Spleen (tissue), 11 donors: ENCODE data around the gene SLC9A6. TPM values are rescaled to one million over a fixed set of nuclear protein-coding genes. Genes with fewer than 3 reads are reported as not detected.

Source experiments
- DNase-seq: peaks from one replicate; pipeline ENCODE4 v3.0.0-alpha.2; 2020
- H3K27ac ChIP-seq, 8 donors: fragments of 200-600 bp; sonication (generic) in 7 of 8; 1 replicate in 4 of 8; 2 replicates in 4 of 8; pipeline versions ENCODE4 v1.5.0 to v1.8.0; 2016 to 2021; ENCODE audit warnings: inconsistent platforms in 4 of 8, mild to moderate bottlenecking in 4 of 8, moderate library complexity in 1 of 8
- H3K27me3 ChIP-seq, 7 donors: fragments of 200-600 bp; sonication (generic) in 6 of 7; replicated peaks in 1 of 7; 1 replicate in 4 of 7; 2 replicates in 3 of 7; pipeline versions ENCODE4 v1.5.0 to v1.8.0; 2016 to 2021; ENCODE audit warnings: inconsistent platforms in 3 of 7, mild to moderate bottlenecking in 1 of 7
- H3K36me3 ChIP-seq, 6 donors: fragments of 200-600 bp; sonication (generic) in 5 of 6; 1 replicate in 4 of 6; 2 replicates in 2 of 6; pipeline versions ENCODE4 v1.5.0 to v1.8.0; 2016 to 2021; ENCODE audit warnings: inconsistent platforms in 2 of 6
- H3K4me1 ChIP-seq, 6 donors: fragments of 200-600 bp; sonication (generic) in 5 of 6; 1 replicate in 3 of 6; 2 replicates in 3 of 6; pipeline versions ENCODE4 v1.5.0 to v1.8.0; 2016 to 2021; ENCODE audit warnings: inconsistent platforms in 3 of 6
- H3K4me3 ChIP-seq, 8 donors: fragments of 200-600 bp; sonication (generic) in 7 of 8; 1 replicate in 4 of 8; 2 replicates in 4 of 8; pipeline versions ENCODE4 v1.5.0 to v1.8.0; 2016 to 2021; ENCODE audit warnings: inconsistent platforms in 4 of 8, mild to moderate bottlenecking in 4 of 8, moderate library complexity in 2 of 8
- H3K9me3 ChIP-seq, 8 donors: fragments of 200-600 bp; sonication (generic) in 7 of 8; 1 replicate in 4 of 8; 2 replicates in 4 of 8; pipeline versions ENCODE4 v1.5.0 to v1.8.0; 2016 to 2021; ENCODE audit warnings: inconsistent platforms in 4 of 8
- CTCF ChIP-seq, 11 experiments: fragments of 200-600 bp in 7 of 11; fragments of 450-650 bp in 4 of 11; sonication (generic) in 4 of 11; IDR thresholded peaks in 8 of 11; conservative IDR thresholded peaks in 3 of 11; 1 replicate in 7 of 11; 2 replicates in 4 of 11; pipeline versions ENCODE4 v1.4.0 to v1.8.0; 2016 to 2021; ENCODE audit warnings: antibody characterized with exemption in 11 of 11, inconsistent platforms in 4 of 11, mild to moderate bottlenecking in 1 of 11
- POLR2A ChIP-seq, 3 donors: fragments of 450-650 bp; IDR thresholded peaks; one replicate each; pipeline ENCODE4 v1.5.1; 2017; ENCODE audit warnings: antibody characterized with exemption in 3 of 3, mild to moderate bottlenecking in 1 of 3
- POLR2AphosphoS5 ChIP-seq, 3 donors: sonication (generic); formaldehyde crosslinking; IDR thresholded peaks; one replicate each; pipeline ENCODE4 v1.5.1; 2017; ENCODE audit warnings: antibody characterized with exemption in 3 of 3
- whole genome bisulfite sequencing, 5 donors: extraction: QIAGEN DNeasy Blood & Tissue Kit in 3 of 5; methylation state at CpG; one replicate each; pipeline versions ENCODE4 v1.1.5 to v1.1.7; 2013 to 2018; 5-methylcytosine and 5-hydroxymethylcytosine counted together
- intact Hi-C: fragments of 100-400 bp; cut with DNase I; formaldehyde crosslinking; loops from one replicate; pipeline ENCODE4 v1.15.0; 2023; ENCODE audit warnings: low total_unique reads
- polyA plus RNA-seq, 3 donors: library from polyadenylated mRNA; stranded (reverse); fragments of 200-250 nt; gene quantifications; one replicate each; pipeline ENCODE4 v1.2.1, GENCODE V29; 2013
- total RNA-seq, 7 donors: library from RNA; depleted of rRNA in 3 of 7; stranded (reverse); fragments of >200 nt in 3 of 7; fragmentation: NEBNext Ultra II Directional in 4 of 7; extraction: Animal tissue kit (Norgen Biotek cat#: 25700) in 4 of 7; gene quantifications; one replicate each; pipeline versions ENCODE4 v1.1.0 to v1.2.1, GENCODE V29; 2016 to 2021
- donor health status: healthy with polysubstance abuse.
- donor health status: DM: no; HTN: no; CAD: no; lungs with moderate emphysema.
- donor health status: DM: no; HTN: no; CAD: no.
- donor health status: Bipolar disorder and iron deficiency.
- donor health status: healthy.
- donor health status: DM: no; HTN: no; CAD: no.
- donor health status: DM: yes; HTN: yes; CAD: no.

The SLC9A6 gene
- total and polyA plus RNA-seq, 10 donors: 6.2 to 19.9 (median 13.3) TPM

GRCh38 chrX:136031626-136032025 is 46.4 kb downstream of the SLC9A6 start:
- WGBS, 5 donors: 75 to 96% (median 86%) methylated on average over 5 of the region's 5 CpGs
- intact Hi-C loops: no loop called here
- no peaks in the 10 kb centered on the region for H3K9me3 ChIP-seq
- H3K36me3 ChIP-seq: peaks cover 0 to 42% (median 0%) of the 10 kb centered on the region in 6 donors
- no peaks in the 10 kb centered on the region for H3K27me3 ChIP-seq
- peak overlapping the region in 3 of 8 donors; percentile 27 to 60 (median 33) for H3K27ac ChIP-seq
- no peak overlapping the region for H3K4me3 ChIP-seq
- no peaks in the 10 kb centered on the region for H3K4me1 ChIP-seq
- TF ChIP-seq POLR2AphosphoS5 (IDR thresholded peaks at IDR 0.05): no peak
- TF ChIP-seq POLR2A (IDR thresholded peaks at IDR 0.05): no peak
- no peak for TF ChIP-seq CTCF (IDR thresholded peaks at IDR 0.05 in 8 of 11, conservative IDR thresholded peaks at IDR 0.05 in 3 of 11)
- DNase-seq: no peak

DNA sequence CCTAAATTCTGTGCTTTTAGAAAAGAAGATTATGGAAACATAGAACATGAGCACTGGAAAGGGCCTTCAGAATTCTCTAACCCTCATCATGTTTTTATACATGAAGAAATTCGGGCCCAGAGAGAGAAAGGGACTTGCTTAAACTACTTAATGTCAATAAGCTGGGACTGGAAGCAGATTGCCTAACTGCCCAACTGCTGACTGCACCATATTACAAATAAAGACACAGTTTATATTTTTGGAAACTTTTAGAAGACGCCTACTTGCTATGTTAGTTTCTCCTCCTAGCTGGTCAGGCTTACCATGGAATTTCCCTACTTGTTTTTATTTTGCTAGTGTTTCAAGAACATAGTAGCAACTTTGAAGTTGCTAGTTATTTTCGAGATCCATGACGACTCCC is 47.1 kb downstream of the SLC9A6 start:
- TF ChIP-seq POLR2AphosphoS5 (IDR thresholded peaks at IDR 0.05): no peak
- TF ChIP-seq CTCF (IDR thresholded peaks at IDR 0.05 in 8 of 11, conservative IDR thresholded peaks at IDR 0.05 in 3 of 11): no peak
- TF ChIP-seq POLR2A (IDR thresholded peaks at IDR 0.05): no peak
- Histone ChIP-seq H3K9me3 (no peaks in the 10 kb centered on the region), H3K27ac (peak overlapping the region in 4 of 8 donors; percentile 24 to 34 (median 30)), H3K27me3 (no peaks in the 10 kb centered on the region), H3K36me3 (peaks cover 0 to 42% (median 0%) of the 10 kb centered on the region in 6 donors), H3K4me1 (no peaks in the 10 kb centered on the region), H3K4me3 (no peak overlapping the region)
- no peak for DNase-seq
- intact Hi-C loops: no loop called here
- 72 to 85% (median 78%) methylated on average over 4 of the region's 4 CpGs for WGBS, 5 donors

- H3K4me1 ChIP-seq: no peaks in the 10 kb centered on the region
- no peaks in the 10 kb centered on the region for H3K9me3 ChIP-seq
- H3K27ac ChIP-seq: no peak overlapping the region
- H3K4me3 ChIP-seq: no peak overlapping the region
- H3K36me3 ChIP-seq: peaks cover 0 to 42% (median 0%) of the 10 kb centered on the region in 6 donors
- H3K27me3 ChIP-seq: no peaks in the 10 kb centered on the region
- intact Hi-C loops: no loop called here
- TF ChIP-seq POLR2A (IDR thresholded peaks at IDR 0.05) (no peak), POLR2AphosphoS5 (IDR thresholded peaks at IDR 0.05) (no peak), CTCF (IDR thresholded peaks at IDR 0.05 in 8 of 11, conservative IDR thresholded peaks at IDR 0.05 in 3 of 11) (no peak)
- no peak for DNase-seq
- 87 to 100% (median 97%) methylated on average over 1 of the region's 1 CpG for WGBS, 5 donors
Measured at GRCh38 chrX:136034668-136035067, 49.4 kb downstream of the SLC9A6 start.

DNA sequence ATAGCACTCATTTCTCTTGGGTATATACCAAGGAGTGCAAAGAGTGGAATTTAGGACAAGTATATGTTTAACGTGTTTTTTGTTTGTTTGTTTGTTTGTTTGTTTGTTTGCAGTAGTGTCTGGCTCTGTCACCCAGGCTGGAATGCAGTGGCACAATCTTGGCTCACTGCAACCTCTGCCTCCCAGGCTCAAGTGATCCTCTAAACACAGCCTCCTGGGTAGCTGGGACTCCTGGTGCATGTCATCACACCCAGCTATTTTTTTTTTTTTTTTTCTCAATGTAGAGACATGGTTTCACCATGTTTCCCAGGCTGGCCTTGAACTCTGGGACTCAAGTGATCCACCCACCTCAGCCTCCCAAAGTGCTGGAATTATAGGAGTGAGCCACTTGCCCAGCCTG is 50.4 kb downstream of the SLC9A6 start:
- Histone ChIP-seq H3K4me1 (no peaks in the 10 kb centered on the region), H3K9me3 (no peaks in the 10 kb centered on the region), H3K36me3 (peaks cover 0 to 40% (median 0%) of the 10 kb centered on the region in 6 donors), H3K27ac (no peak overlapping the region), H3K4me3 (no peak overlapping the region), H3K27me3 (no peaks in the 10 kb centered on the region)
- 73 to 94% (median 84%) methylated on average over 1 of the region's 1 CpG for WGBS, 5 donors
- intact Hi-C loops: no loop called here
- TF ChIP-seq POLR2AphosphoS5 (IDR thresholded peaks at IDR 0.05) (no peak), CTCF (IDR thresholded peaks at IDR 0.05 in 8 of 11, conservative IDR thresholded peaks at IDR 0.05 in 3 of 11) (no peak), POLR2A (IDR thresholded peaks at IDR 0.05) (no peak)
- DNase-seq: no peak
